ENCODE results near the gene LCE1A. TPM values are rescaled to one million over a fixed set of nuclear protein-coding genes. Genes with fewer than 3 reads are reported as not detected.

LCE1A gene
- total RNA-seq, 1 experiment from 2014 or later, result not detected

DNA sequence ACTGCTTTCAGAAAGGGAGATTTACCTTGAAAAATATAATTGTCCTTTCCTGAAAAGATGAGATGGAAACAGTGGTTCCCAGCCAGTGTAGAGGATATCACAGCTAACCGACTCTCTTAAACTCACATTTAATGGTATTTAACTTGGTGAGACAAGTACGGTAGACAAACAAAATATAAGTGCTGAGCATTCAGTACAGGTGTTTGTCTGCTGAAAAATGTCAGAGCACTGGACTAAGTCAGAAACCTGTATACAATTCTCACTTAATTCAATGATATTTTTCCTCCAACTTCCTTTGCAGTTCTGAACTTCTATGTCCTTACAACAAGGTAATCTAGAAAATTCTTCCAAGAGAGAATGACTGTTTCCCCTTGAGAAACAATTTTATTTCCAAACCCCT, 15.6 kb upstream of the LCE1A start, which contains the start of gene LCE1B:
LCE1B (plus strand) TSS at position 301 of the 400 bp plus-strand sequence. CDS start 476 bp downstream, outside the sequence.
- POLR2A ChIA-PET (ENCODE audit: low non-redundant PET), result no interaction called here
- BruUV-seq (replicated peaks), result no TSS peak
- H3K4me1 ChIP-seq (ENCODE audit: insufficient read depth, low read length, poor library complexity, severe bottlenecking), result no peaks in the 10 kb centered on the region
- no peaks in the 10 kb centered on the region for H3K9me3 ChIP-seq (ENCODE audit: low read depth, low read length, poor library complexity, severe bottlenecking)
- H3K27ac ChIP-seq (ENCODE audit: low read depth, low read length, poor library complexity, severe bottlenecking), result no peak within 1 kb of the TSS
- DNase-seq (ENCODE audit: low spot score), result no peak
- intact Hi-C loops (cut with micrococcal nuclease; ENCODE audit: unreplicated experiment), result no loop called here
- no peak within 1 kb of the TSS for H3K4me3 ChIP-seq (ENCODE audit: low read depth, low read length, poor library complexity, severe bottlenecking)
- peaks cover 22% of the 10 kb centered on the region for H3K27me3 ChIP-seq (replicated peaks; ENCODE audit: insufficient read depth, low read depth, low read length, poor library complexity)
- no peaks in the 10 kb centered on the region for H3K36me3 ChIP-seq (ENCODE audit: insufficient read depth, low read length, poor library complexity, severe bottlenecking)
- TF ChIP-seq EZH2 (IDR thresholded peaks at IDR 0.05; ENCODE audit: borderline replicate concordance, low read depth, low read length, poor library complexity, severe bottlenecking) (no peak), CTCF (conservative IDR thresholded peaks at IDR 0.05; ENCODE audit: low read depth, low read length) (no peak)
- CTCF ChIA-PET, result no interaction called here

- BruUV-seq (replicated peaks), result no TSS peak
- TF ChIP-seq CTCF (conservative IDR thresholded peaks at IDR 0.05; ENCODE audit: low read depth, low read length) (no peak), EZH2 (IDR thresholded peaks at IDR 0.05; ENCODE audit: borderline replicate concordance, low read depth, low read length, poor library complexity, severe bottlenecking) (no peak)
- POLR2A ChIA-PET (ENCODE audit: low non-redundant PET), result no interaction called here
- Histone ChIP-seq H3K4me1 (ENCODE audit: insufficient read depth, low read length, poor library complexity, severe bottlenecking) (no peaks in the 10 kb centered on the region), H3K9me3 (ENCODE audit: low read depth, low read length, poor library complexity, severe bottlenecking) (no peaks in the 10 kb centered on the region), H3K36me3 (ENCODE audit: insufficient read depth, low read length, poor library complexity, severe bottlenecking) (no peaks in the 10 kb centered on the region), H3K27me3 (replicated peaks; ENCODE audit: insufficient read depth, low read depth, low read length, poor library complexity) (peaks cover 19% of the 10 kb centered on the region), H3K27ac (ENCODE audit: low read depth, low read length, poor library complexity, severe bottlenecking) (no peak overlapping the region), H3K4me3 (ENCODE audit: low read depth, low read length, poor library complexity, severe bottlenecking) (no peak overlapping the region)
- DNase-seq (ENCODE audit: low spot score), result no peak
- CTCF ChIA-PET, result no interaction called here
- intact Hi-C loops (cut with micrococcal nuclease; ENCODE audit: unreplicated experiment), result no loop called here
Measured at GRCh38 chr1:152817309-152817708, 10.0 kb upstream of the LCE1A start.

- TF ChIP-seq CTCF (conservative IDR thresholded peaks at IDR 0.05; ENCODE audit: low read depth, low read length) (no peak), EZH2 (IDR thresholded peaks at IDR 0.05; ENCODE audit: borderline replicate concordance, low read depth, low read length, poor library complexity, severe bottlenecking) (no peak)
- POLR2A ChIA-PET (ENCODE audit: low non-redundant PET), result no interaction called here
- H3K9me3 ChIP-seq (ENCODE audit: low read depth, low read length, poor library complexity, severe bottlenecking), result no peaks in the 10 kb centered on the region
- H3K4me3 ChIP-seq (ENCODE audit: low read depth, low read length, poor library complexity, severe bottlenecking), result no peak overlapping the region
- no peak for DNase-seq (ENCODE audit: low spot score)
- H3K27ac ChIP-seq (ENCODE audit: low read depth, low read length, poor library complexity, severe bottlenecking), result no peak overlapping the region
- no TSS peak for BruUV-seq (replicated peaks)
- intact Hi-C loops (cut with micrococcal nuclease; ENCODE audit: unreplicated experiment), result no loop called here
- CTCF ChIA-PET, result no interaction called here
- no peaks in the 10 kb centered on the region for H3K4me1 ChIP-seq (ENCODE audit: insufficient read depth, low read length, poor library complexity, severe bottlenecking)
- H3K27me3 ChIP-seq (replicated peaks; ENCODE audit: insufficient read depth, low read depth, low read length, poor library complexity), result peaks cover 48% of the 10 kb centered on the region
- no peaks in the 10 kb centered on the region for H3K36me3 ChIP-seq (ENCODE audit: insufficient read depth, low read length, poor library complexity, severe bottlenecking)
Measured at GRCh38 chr1:152823294-152823693, 4.0 kb upstream of the LCE1A start.

Measured in A673 (cell line).